Lower leg skin (tissue), 4 donors: Measurements from ENCODE around the gene MOGAT2. TPM values are rescaled to one million over a fixed set of nuclear protein-coding genes. Genes with fewer than 3 reads are reported as not detected.
"Not testable (repeated sequence)": the region's sequence is repeated elsewhere in the genome, so short reads cannot be mapped to it uniquely, and the experiment has no call there.

Source experiments
- DNase-seq, 2 donors: peaks; one replicate each; pipeline ENCODE4 v3.0.0-alpha.2; 2019; ENCODE audit warnings: low spot score in 2 of 2
- H3K4me3 ChIP-seq: fragments of 200-600 bp; sonication (generic); 2 replicates; pipeline ENCODE4 v1.5.1; 2017; ENCODE audit warnings: mild to moderate bottlenecking, low read depth; ENCODE audit not compliant: poor library complexity, severe bottlenecking
- CTCF ChIP-seq, 3 donors: fragments of 450-650 bp; IDR thresholded peaks; one replicate each; pipeline ENCODE4 v1.5.1; 2016; ENCODE audit warnings: antibody characterized with exemption in 3 of 3, mild to moderate bottlenecking in 3 of 3, moderate library complexity in 2 of 3
- POLR2A ChIP-seq, 2 donors: fragments of 450-650 bp; IDR thresholded peaks; one replicate each; pipeline ENCODE4 v1.6.1; 2016 to 2017; ENCODE audit warnings: antibody characterized with exemption in 2 of 2, mild to moderate bottlenecking in 1 of 2, moderate library complexity in 1 of 2
- WGBS, 2 donors: methylation state at CpG; one replicate each; pipeline ENCODE4 v1.1.5; 2018; 5-methylcytosine and 5-hydroxymethylcytosine counted together
- intact Hi-C: fragments of 100-400 bp; cut with DNase I; formaldehyde crosslinking; loops from one replicate; pipeline ENCODE4 v1.15.0; 2023; ENCODE audit warnings: low total_unique reads
- total RNA-seq, 4 donors: library from RNA; depleted of rRNA; stranded (reverse); fragments of >200 nt; gene quantifications; one replicate each; pipeline ENCODE4 v1.1.0, GENCODE V29; 2016

Gene MOGAT2
- total RNA-seq, 4 donors from 2014 or later = 0.21 to 12.6 (median 3.0) TPM

- intact Hi-C loops = no loop called here
- TF ChIP-seq CTCF (IDR thresholded peaks at IDR 0.05) = no peak
- no peak for TF ChIP-seq POLR2A (IDR thresholded peaks at IDR 0.05)
- H3K4me3 ChIP-seq = no peak overlapping the region
- no peak for DNase-seq
- WGBS, 2 donors = 74 to 82% methylated on average over 17 of the region's 17 CpGs
These were observed 38.9 kb upstream of the MOGAT2 start for GRCh38 chr11:75678620-75679259.

- DNase-seq = no peak
- intact Hi-C loops = no loop called here
- 85 to 92% methylated on average over 11 of the region's 11 CpGs for WGBS, 2 donors
- TF ChIP-seq POLR2A (IDR thresholded peaks at IDR 0.05) (no peak), CTCF (IDR thresholded peaks at IDR 0.05) (no peak)
- H3K4me3 ChIP-seq = no peak overlapping the region
These were observed 38.1 kb upstream of the MOGAT2 start for GRCh38 chr11:75679566-75679965.

GRCh38 chr11:75683856-75684255 lies 33.8 kb upstream of the MOGAT2 start:
- WGBS, 2 donors = 83 to 86% methylated on average over 1 of the region's 1 CpG
- H3K4me3 ChIP-seq, DNase-seq, intact Hi-C loops: not testable (repeated sequence)

GRCh38 chr11:75689863-75690609 lies 27.6 kb upstream of the MOGAT2 start:
- WGBS, 2 donors = 80 to 83% methylated on average over 3 of the region's 3 CpGs
- DNase-seq = no peak
- H3K4me3 ChIP-seq = no peak overlapping the region
- no peak for TF ChIP-seq POLR2A (IDR thresholded peaks at IDR 0.05)
- TF ChIP-seq CTCF (IDR thresholded peaks at IDR 0.05) = no peak
- intact Hi-C loops = no loop called here

- intact Hi-C loops = no loop called here
- DNase-seq = no peak
- no peak for TF ChIP-seq POLR2A (IDR thresholded peaks at IDR 0.05)
- TF ChIP-seq CTCF (IDR thresholded peaks at IDR 0.05) = no peak
- 80 to 95% methylated on average over 4 of the region's 4 CpGs for WGBS, 2 donors
- H3K4me3 ChIP-seq = no peak overlapping the region
These were observed 25.8 kb upstream of the MOGAT2 start for GRCh38 chr11:75691804-75692203.

- intact Hi-C loops = no loop called here
- WGBS, 2 donors = 53 to 68% methylated on average over 4 of the region's 4 CpGs
- H3K4me3 ChIP-seq = no peak overlapping the region
- TF ChIP-seq CTCF (IDR thresholded peaks at IDR 0.05) (no peak), POLR2A (IDR thresholded peaks at IDR 0.05) (no peak)
- DNase-seq = no peak
These were observed 19.6 kb upstream of the MOGAT2 start for GRCh38 chr11:75697906-75698581.
